Measurements from ENCODE around the gene ATG9B. TPM values are rescaled to one million over a fixed set of nuclear protein-coding genes. Genes with fewer than 3 reads are reported as not detected.

Gene ATG9B
- total RNA-seq, 1 donor from 2014 or later, result 0.38 TPM

DNA sequence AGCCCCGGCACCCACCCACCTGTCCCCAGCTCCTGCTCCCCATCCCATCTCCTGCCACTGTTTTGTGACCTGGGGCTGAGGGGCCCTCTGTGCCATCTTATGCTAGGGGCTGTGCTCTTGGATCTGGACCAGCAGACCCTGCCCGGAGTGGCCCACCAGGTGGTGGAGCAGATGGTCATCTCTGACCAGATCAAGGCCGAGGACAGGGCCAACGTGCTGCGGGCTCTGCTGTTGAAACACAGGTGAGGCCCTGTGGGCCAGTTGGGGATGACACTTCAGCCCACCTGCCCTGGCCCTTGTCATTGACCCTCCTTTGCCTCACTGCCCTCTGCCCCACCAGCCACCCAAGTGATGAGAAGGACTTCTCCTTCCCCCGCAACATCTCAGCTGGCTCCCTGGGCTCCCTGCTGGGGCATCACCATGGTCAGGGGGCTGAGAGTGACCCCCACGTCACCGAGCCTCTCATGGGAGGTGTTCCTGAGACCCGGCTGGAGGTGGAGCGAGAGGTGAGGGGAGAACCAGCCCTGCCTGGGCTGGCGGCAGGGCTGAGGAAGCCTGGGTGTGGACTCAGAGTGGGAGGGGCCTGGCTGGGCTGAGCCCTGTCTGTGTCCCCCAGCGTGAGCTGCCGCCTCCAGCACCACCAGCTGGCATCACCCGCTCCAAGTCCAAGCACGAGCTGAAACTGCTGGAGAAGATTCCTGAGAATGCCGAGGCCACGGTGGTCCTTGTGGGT, 45.7 kb upstream of the ATG9B start:
- TF ChIP-seq, protein P1, sequence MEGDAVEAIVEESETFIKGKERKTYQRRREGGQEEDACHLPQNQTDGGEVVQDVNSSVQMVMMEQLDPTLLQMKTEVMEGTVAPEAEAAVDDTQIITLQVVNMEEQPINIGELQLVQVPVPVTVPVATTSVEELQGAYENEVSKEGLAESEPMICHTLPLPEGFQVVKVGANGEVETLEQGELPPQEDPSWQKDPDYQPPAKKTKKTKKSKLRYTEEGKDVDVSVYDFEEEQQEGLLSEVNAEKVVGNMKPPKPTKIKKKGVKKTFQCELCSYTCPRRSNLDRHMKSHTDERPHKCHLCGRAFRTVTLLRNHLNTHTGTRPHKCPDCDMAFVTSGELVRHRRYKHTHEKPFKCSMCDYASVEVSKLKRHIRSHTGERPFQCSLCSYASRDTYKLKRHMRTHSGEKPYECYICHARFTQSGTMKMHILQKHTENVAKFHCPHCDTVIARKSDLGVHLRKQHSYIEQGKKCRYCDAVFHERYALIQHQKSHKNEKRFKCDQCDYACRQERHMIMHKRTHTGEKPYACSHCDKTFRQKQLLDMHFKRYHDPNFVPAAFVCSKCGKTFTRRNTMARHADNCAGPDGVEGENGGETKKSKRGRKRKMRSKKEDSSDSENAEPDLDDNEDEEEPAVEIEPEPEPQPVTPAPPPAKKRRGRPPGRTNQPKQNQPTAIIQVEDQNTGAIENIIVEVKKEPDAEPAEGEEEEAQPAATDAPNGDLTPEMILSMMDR (IDR thresholded peaks at IDR 0.05), result no peak
- no peak overlapping the region for H3K4me3 ChIP-seq
- ATAC-seq (no peak), DNase-seq (no peak)
- H3K9me3 ChIP-seq, result no peaks in the 10 kb centered on the region
- H3K27me3 ChIP-seq (ENCODE audit: low read depth), result no peaks in the 10 kb centered on the region
- H3K27ac ChIP-seq, result no peak overlapping the region
- no peaks in the 10 kb centered on the region for H3K4me1 ChIP-seq
- intact Hi-C loops (cut with DNase I), result no loop called here
- peaks cover 100% of the 10 kb centered on the region for H3K36me3 ChIP-seq

- Histone ChIP-seq H3K36me3 (peaks cover 95% of the 10 kb centered on the region), H3K27ac (no peak overlapping the region), H3K9me3 (no peaks in the 10 kb centered on the region), H3K4me1 (no peaks in the 10 kb centered on the region), H3K4me3 (no peak overlapping the region), H3K27me3 (ENCODE audit: low read depth) (no peaks in the 10 kb centered on the region)
- DNase-seq, result no peak
- TF ChIP-seq, protein P1 (IDR thresholded peaks at IDR 0.05), result no peak
- ATAC-seq, result no peak
- intact Hi-C loops (cut with DNase I), result no loop called here
Observed at GRCh38 chr7:151068069-151068773, 43.9 kb upstream of the ATG9B start.

- no peak for DNase-seq
- no peak for ATAC-seq
- intact Hi-C loops (cut with DNase I), result no loop called here
- Histone ChIP-seq H3K4me3 (no peak overlapping the region), H3K4me1 (peaks cover 14% of the 10 kb centered on the region), H3K27ac (no peak overlapping the region), H3K27me3 (ENCODE audit: low read depth) (no peaks in the 10 kb centered on the region), H3K36me3 (peaks cover 87% of the 10 kb centered on the region), H3K9me3 (no peaks in the 10 kb centered on the region)
- TF ChIP-seq, protein P1 (IDR thresholded peaks at IDR 0.05), result no peak
Observed at GRCh38 chr7:151066273-151066974, 42.1 kb upstream of the ATG9B start.

- no peak overlapping the region for H3K4me3 ChIP-seq
- H3K9me3 ChIP-seq, result no peaks in the 10 kb centered on the region
- no peak overlapping the region for H3K27ac ChIP-seq
- peaks cover 78% of the 10 kb centered on the region for H3K36me3 ChIP-seq
- TF ChIP-seq, protein P1 (IDR thresholded peaks at IDR 0.05), result no peak
- ATAC-seq (no peak), DNase-seq (no peak)
- H3K27me3 ChIP-seq (ENCODE audit: low read depth), result no peaks in the 10 kb centered on the region
- intact Hi-C loops (cut with DNase I), result no loop called here
- H3K4me1 ChIP-seq, result peaks cover 23% of the 10 kb centered on the region
Observed at GRCh38 chr7:151065516-151065915, 41.2 kb upstream of the ATG9B start.

DNA sequence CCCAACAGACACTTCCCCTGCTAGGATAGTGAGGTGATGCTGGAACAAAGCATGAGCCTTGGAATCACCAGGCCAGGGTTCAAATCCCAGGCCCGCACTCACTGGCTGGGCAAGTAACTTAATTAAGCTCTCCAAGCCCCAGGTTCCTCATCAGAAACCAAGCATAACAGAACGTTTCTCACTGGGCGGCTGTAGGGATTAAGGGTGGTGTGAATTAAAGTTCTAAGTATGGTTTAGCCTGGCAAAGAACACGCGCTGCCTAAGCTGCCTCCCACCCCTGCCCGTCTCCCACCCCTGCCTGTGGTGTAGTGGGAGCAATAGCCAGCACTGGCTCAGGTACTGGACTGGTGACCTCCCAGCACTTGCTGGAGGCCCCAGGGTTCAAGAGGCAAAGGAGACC, 40.7 kb upstream of the ATG9B start:
- Histone ChIP-seq H3K9me3 (no peaks in the 10 kb centered on the region), H3K4me3 (no peak overlapping the region), H3K27ac (no peak overlapping the region), H3K36me3 (peaks cover 72% of the 10 kb centered on the region), H3K27me3 (ENCODE audit: low read depth) (no peaks in the 10 kb centered on the region), H3K4me1 (peaks cover 27% of the 10 kb centered on the region)
- ATAC-seq (no peak), DNase-seq (no peak)
- intact Hi-C loops (cut with DNase I), result no loop called here
- TF ChIP-seq, protein P1 (IDR thresholded peaks at IDR 0.05), result no peak

Data from lower lobe of right lung (tissue), 2 donors.